Calu3 (cell line): ENCODE data around the gene MORC3. TPM values are rescaled to one million over a fixed set of nuclear protein-coding genes. Genes with fewer than 3 reads are reported as not detected.
"Not testable (repeated sequence)": the region's sequence is repeated elsewhere in the genome, so short reads cannot be mapped to it uniquely, and the experiment has no call there.

Experiments
- BruUV-seq: library from RNA; stranded (reverse); fragments of 400-500 nt; replicated peaks from 2 replicates; lab custom pipeline; 2021; lab: Mats Ljungman, UMichigan
- CTCF ChIA-PET: fragments of 300-600 bp; sonication (Branson Sonifier 250); formaldehyde crosslinking; loops from one replicate; lab custom pipeline; 2022; ENCODE audit warnings: antibody characterized with exemption; lab: Charles Lee
- DNase-seq: peaks from one replicate; pipeline ENCODE4 v3.0.0; 2022
- H3K27ac Mint-ChIP-seq: one replicate; pipeline ENCODE4 v1.8.0; 2022; ENCODE audit warnings: mixed read lengths; ENCODE audit not compliant: unreplicated experiment
- H3K27me3 Mint-ChIP-seq: one replicate; pipeline ENCODE4 v1.8.0; 2022; ENCODE audit warnings: mixed read lengths; ENCODE audit not compliant: unreplicated experiment
- H3K36me3 Mint-ChIP-seq: one replicate; pipeline ENCODE4 v1.8.0; 2022; ENCODE audit warnings: mild to moderate bottlenecking, moderate library complexity, mixed read lengths; ENCODE audit not compliant: insufficient read depth, unreplicated experiment
- H3K4me1 Mint-ChIP-seq: one replicate; pipeline ENCODE4 v1.8.0; 2022; ENCODE audit warnings: mild to moderate bottlenecking, low read depth, mixed read lengths; ENCODE audit not compliant: unreplicated experiment
- H3K4me3 Mint-ChIP-seq: one replicate; pipeline ENCODE4 v1.8.0; 2022; ENCODE audit warnings: mild to moderate bottlenecking, low read depth, moderate library complexity, mixed read lengths; ENCODE audit not compliant: unreplicated experiment
- H3K9me3 Mint-ChIP-seq: one replicate; pipeline ENCODE4 v1.8.0; 2022; ENCODE audit warnings: low read depth, mixed read lengths; ENCODE audit not compliant: unreplicated experiment
- CTCF ChIP-seq: fragments of 200-600 bp; IDR thresholded peaks from one replicate; pipeline ENCODE4 v1.8.0; 2022; ENCODE audit warnings: antibody characterized with exemption; ENCODE audit not compliant: unreplicated experiment
- intact Hi-C: fragments of 100-400 bp; cut with micrococcal nuclease; formaldehyde crosslinking; loops from one replicate; pipeline ENCODE4 v1.10.0; 2022; ENCODE audit not compliant: unreplicated experiment
- total RNA-seq: library from RNA; stranded (reverse); gene quantifications from 2 replicates; pipeline ENCODE4 v1.2.3, GENCODE V29; 2022

MORC3 gene
- total RNA-seq, 1 experiment from 2014 or later = 18.2 TPM

DNA sequence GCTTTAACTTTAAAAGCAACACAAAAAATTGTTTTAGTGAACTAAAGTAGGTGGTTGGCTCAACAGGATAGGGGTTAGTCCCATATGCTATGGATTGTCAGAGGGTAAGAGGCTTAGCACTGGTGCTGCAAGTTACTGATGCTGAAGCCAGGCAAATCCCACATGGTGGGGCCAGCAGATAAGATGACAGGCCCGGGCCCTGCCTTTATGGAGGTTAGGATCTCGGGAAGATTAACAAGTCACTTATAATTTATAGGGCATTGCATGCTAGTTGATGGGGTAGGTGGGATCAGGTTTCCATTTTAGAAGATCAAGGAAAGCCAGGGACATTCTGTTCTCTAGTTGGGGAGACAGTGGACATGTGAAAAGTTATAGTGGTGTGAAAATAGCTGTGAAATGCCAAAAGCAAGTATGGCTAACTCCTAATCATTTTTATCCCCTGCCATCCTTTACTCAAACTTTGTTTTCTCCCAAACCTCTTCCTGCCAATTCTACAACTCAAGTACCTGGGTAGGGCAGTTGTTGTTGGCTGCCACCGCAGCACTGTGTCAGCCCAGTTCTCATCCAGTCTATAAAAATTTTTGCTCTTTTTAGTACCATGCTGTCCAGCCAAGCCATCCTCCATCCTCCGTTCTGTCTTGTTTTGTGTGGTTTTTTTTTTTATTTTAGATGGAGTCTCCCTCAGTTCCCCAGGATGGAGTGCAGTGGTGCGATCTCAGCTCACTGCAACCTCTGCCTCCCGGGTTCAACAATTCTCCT, 75.5 kb downstream of the MORC3 start:
- Mint-ChIP-seq H3K27ac (no peak overlapping the region), H3K4me3 (no peak overlapping the region), H3K9me3 (no peaks in the 10 kb centered on the region), H3K27me3 (no peaks in the 10 kb centered on the region), H3K4me1 (no peaks in the 10 kb centered on the region), H3K36me3 (peaks cover 16% of the 10 kb centered on the region)
- BruUV-seq = no TSS peak
- CTCF ChIA-PET = interaction anchor here (0.6 kb wide), 1 partner anchor 44 kb away, joined by 5 read pairs; no protein-coding TSS in a partner anchor
- intact Hi-C loops = no loop called here
- no peak for TF ChIP-seq CTCF
- DNase-seq = no peak

GRCh38 chr21:36396325-36396724, 76.3 kb downstream of the MORC3 start:
- H3K36me3 Mint-ChIP-seq = peaks cover 16% of the 10 kb centered on the region
- no peaks in the 10 kb centered on the region for H3K9me3 Mint-ChIP-seq
- BruUV-seq = no TSS peak
- CTCF ChIA-PET = interaction anchor here (0.7 kb wide), 1 partner anchor 170 kb away, joined by 5 read pairs; no protein-coding TSS in a partner anchor
- intact Hi-C loops = no loop called here
- H3K27ac Mint-ChIP-seq = no peak overlapping the region
- no peaks in the 10 kb centered on the region for H3K27me3 Mint-ChIP-seq
- no peak for TF ChIP-seq CTCF
- no peak overlapping the region for H3K4me3 Mint-ChIP-seq
- H3K4me1 Mint-ChIP-seq = no peaks in the 10 kb centered on the region
- no peak for DNase-seq

DNA sequence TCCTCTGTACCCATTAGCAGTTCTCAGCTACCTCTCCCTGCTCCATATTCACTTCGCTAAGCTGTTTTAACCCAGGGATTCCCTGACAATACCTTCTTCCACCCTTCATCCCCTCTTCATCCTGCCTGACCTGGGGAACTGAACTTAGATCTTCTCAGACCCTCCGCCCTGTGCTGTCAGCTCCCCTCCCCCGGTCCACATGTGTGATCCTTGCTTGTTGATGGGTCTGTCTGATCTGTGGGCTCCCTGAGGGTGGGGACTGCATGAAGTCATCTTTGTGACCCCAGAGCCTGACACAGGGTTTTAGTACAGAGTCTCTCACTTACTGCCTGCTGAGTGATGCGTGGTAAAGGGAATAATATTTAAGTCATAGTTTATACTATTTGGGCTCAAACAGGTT, 77.0 kb downstream of the MORC3 start:
- Mint-ChIP-seq H3K4me1 (no peaks in the 10 kb centered on the region), H3K4me3 (no peak overlapping the region), H3K36me3 (peaks cover 16% of the 10 kb centered on the region), H3K27ac (no peak overlapping the region), H3K9me3 (no peaks in the 10 kb centered on the region), H3K27me3 (no peaks in the 10 kb centered on the region)
- no TSS peak for BruUV-seq
- DNase-seq = no peak
- CTCF ChIA-PET = no interaction called here
- no peak for TF ChIP-seq CTCF
- intact Hi-C loops = no loop called here

DNA sequence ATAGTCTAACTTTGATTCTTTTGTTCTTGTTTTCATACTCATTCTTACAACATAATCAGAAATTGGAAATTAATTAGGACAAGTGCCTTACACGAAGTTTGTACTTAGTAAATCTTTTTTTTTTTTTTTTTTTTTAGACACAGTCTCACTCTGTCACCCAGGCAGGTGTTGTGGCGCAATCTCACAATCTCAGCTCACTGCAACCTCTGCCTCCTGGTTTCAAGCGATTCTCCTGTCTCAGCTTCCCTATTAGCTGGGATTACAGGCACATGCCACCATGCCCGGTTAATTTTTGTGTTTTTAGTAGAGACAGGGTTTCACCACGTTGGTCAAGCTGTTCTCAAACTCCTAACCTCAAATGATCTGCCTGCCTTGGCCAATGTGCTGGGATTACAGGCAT, 77.6 kb downstream of the MORC3 start:
- BruUV-seq = no TSS peak
- Mint-ChIP-seq H3K27me3 (no peaks in the 10 kb centered on the region), H3K36me3 (peaks cover 16% of the 10 kb centered on the region), H3K4me3 (no peak overlapping the region), H3K4me1 (no peaks in the 10 kb centered on the region), H3K27ac (no peak overlapping the region), H3K9me3 (no peaks in the 10 kb centered on the region)
- TF ChIP-seq CTCF = no peak
- DNase-seq = no peak
- intact Hi-C loops = no loop called here
- CTCF ChIA-PET = interaction anchor here (0.7 kb wide), 1 partner anchor 12 kb away, joined by 3 read pairs; no protein-coding TSS in a partner anchor

GRCh38 chr21:36399736-36400135, 79.7 kb downstream of the MORC3 start:
- intact Hi-C loops, H3K27me3 Mint-ChIP-seq, DNase-seq, BruUV-seq, CTCF ChIA-PET, H3K9me3 Mint-ChIP-seq, H3K27ac Mint-ChIP-seq, H3K4me1 Mint-ChIP-seq, H3K4me3 Mint-ChIP-seq: not testable (repeated sequence)
- peaks cover 17% of the 10 kb centered on the region for H3K36me3 Mint-ChIP-seq
